GM21526 (cell line): Measurements from ENCODE around the gene FMN2.
"Not testable (repeated sequence)": the region's sequence is repeated elsewhere in the genome, so short reads cannot be mapped to it uniquely, and the experiment has no call there.

Experiments
- ATAC-seq: cut with Tn5 transposase; IDR thresholded peaks from one replicate; pipeline ENCODE4 v1.9.1; 2021; ENCODE audit warnings: moderate library complexity; ENCODE audit not compliant: unreplicated experiment, low FRiP score

The FMN2 gene

DNA sequence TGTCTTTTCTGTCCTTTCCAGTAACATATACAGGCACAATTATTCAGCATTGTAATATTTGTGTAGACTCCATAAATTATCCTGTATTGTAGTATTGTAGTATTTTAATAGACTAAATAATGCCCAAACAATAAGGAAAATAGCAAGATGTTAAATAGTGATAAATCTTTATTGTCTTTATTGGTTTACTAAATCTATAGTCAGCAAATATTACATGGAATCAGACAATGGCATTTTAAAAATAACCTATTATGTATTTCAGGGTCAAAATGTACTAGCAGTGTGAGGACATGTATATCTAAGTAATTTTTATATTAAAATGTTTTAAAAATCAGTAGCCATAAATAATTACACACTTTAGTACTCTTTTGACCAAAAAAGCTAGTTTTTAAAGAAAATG, 317.9 kb downstream of the FMN2 start:
- no peak for ATAC-seq

DNA sequence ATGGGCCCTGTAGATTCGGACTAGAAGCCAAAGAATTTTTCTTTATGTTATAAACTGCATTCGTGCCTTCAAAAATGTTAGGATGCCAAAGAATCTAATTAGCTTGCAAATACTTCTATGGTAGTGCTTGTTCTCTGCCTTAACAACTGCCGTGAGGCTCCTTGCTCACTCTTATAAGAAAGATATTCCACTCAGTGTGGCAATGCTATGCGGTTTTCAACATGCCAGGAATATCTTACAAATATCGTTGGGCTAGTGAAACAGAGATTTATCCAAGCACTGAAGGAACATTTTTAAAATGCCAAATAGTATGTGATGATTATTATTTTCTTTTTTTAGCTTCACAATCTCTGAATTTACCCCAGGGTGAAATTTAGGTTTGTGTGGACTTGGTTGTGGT, 322.0 kb downstream of the FMN2 start:
- ATAC-seq = no peak

DNA sequence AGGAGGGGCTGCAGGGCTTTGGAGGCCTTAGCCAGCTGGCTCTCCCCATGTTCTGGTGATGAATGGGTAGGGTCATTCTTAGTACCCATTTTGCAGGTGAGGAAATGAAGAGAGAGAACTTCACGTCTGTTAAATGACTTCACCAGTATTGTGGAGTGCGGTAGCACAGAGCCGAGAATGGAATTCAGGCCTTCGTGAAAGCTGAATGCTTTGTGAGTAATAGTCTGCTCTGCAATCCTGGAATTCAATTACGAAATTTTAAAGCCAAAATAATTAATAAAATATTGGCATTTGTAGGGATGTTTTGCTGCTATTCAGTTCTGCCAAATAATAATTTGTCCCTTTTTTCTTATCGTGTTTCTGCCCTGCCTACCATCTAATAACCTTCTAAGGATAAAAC, 322.6 kb downstream of the FMN2 start:
- ATAC-seq = no peak

DNA sequence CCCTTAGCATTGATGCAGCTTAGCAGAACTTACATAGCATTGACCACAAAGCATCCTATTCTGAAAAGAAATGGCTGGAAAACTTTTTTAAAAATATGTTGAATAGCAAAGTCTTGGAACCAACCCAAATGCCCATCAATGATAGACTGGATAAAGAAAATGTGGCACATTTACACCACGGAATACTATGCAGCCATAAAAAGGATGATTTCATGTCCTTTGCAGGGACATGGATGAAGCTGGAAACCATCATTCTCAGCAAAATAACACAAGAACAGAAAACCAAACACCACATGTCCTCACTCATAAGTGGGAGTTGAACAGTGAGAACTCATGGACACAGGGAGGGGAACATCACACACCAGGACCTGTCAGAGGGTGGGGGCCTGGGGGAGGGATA, 323.3 kb downstream of the FMN2 start:
- not testable (repeated sequence) for ATAC-seq

DNA sequence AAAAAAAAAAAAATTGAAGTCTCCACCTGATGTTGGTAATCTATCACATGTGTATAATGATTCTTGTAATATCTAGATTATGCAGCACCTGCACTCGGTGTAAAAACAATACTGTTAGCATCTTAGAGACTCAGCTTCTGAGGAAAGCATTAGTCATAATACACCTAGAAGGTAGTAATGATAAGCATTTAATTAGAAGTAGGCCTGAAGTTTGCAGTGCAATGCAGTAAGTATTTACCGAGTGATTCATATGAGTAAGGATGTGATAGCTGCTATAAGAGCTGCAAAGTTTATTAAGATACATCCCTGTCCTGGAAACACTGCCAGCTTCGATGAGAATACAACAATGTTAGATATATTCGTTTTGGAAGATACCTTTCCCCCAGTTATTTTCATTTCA, 323.8 kb downstream of the FMN2 start:
- no peak for ATAC-seq

DNA sequence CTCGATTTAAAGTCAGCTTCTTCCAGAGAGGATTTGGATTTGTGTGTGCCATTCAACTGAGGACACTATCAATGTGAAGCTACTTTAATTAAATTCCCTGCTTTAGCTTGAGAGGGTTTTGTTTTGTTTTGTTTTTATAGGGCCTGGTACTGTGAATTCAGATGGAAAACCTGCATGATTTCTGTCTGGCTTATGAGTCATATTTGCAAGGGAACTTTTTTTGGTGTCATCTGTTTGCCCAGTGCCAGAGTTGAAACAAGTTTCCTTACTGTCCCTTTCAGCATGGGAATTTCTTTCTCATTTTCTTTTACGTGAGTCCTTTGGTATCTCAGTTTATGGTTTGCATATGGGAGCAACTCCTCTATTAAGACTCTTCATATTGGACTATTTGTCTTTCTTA, 325.6 kb downstream of the FMN2 start:
- no peak for ATAC-seq

DNA sequence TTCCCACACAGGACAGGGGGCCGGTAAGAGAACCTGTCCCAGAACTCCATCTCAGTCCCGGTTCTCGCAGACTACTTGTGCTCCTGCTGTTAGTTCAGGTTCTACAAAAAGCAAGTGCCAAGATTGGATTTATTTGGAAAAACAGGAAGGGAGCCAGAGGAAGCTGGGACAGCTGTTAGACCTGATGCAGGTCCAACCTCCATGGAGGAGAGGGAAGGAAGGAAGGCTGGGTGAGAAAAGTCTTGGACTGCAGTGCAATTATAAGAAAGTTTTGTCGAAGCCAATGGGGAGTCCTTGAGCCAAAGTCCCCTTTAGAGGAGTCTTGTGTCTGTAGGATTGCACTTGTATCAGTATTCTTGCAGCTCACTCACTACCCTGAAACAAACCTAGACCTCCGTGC, 329.1 kb downstream of the FMN2 start:
- ATAC-seq = no peak

DNA sequence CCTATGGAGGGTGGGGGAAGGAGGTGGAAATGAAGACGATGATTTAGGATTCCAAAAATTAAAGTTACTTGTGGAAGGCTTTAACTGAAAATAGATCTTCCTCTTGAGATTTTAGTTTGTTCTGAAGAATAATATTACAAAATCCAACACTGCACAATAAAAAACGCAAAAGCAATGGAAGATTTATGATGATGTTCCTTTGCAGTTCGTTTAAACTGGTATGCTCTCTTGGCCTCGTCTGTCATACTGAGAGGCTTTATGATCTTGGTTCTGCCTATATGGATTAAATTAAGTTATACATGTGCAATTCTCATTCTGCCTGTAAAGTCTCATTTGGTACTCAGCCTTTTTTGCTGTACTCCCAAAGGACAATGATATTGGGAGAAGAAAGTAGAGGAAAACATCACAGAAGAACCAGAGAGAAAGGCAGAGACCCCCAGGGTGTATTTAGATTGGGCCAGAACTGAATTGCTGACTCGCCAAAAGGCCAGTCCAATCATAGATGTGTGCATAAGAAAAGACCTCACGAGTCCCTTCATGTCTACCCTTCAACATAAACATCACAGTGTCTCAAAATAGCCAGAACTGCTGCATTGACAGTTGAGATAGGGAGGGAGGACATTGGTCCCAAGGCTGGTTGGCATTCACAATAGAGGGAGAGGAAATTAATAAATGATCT, 331.7 kb downstream of the FMN2 start:
- ATAC-seq = no peak

DNA sequence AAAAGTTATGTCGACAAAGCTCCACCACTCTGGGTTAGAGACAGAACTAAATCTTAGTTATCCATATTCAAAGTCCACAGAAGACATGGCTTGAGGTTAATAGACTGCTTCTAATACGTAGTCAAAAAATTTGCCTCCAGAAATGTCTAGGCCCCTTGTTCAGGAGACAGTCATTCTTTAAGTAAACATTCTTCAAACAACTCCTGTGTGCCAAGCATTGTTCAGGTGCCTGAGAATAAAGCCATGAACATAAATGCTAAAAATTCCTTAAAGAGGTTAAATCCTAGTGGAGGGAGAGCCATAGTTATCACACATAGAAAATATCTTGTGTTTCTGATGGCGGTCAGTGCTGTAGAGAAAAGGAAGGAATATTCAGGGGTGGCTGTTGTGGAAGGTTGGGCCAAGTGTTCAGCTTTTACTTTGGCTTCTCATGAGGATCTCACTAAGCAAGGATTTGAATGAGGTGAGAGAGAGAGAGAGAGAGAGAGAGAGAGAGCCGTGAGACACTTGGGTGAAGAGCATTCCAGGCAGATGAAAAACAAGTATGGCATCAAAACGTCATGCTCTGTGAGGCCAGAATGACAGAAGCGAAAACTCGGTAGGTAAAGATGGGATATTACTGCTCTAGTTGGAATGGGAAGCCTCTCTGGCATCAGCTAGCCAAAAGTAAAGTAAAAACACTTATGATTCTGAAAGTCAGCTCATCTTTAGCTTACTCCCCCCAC, 333.2 kb downstream of the FMN2 start:
- ATAC-seq = no peak

DNA sequence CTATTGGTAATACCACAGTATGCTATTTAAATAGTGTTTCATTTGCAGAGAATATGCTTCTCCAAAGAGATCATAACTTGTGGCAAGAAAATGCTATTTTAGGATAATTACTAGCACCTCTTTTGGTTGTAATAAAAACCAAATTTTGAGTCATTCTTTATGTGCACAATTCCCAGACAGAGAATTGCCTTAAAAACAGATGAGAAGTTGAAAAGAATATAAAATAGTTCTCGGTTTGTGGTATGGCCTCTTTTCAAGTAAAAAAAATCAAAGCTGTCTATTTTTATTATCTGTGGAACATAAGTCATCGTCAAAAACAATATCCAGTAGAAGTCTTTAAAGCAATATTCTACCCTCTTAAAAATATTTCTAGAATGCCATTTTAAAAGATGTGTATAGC, 334.4 kb downstream of the FMN2 start:
- no peak for ATAC-seq

DNA sequence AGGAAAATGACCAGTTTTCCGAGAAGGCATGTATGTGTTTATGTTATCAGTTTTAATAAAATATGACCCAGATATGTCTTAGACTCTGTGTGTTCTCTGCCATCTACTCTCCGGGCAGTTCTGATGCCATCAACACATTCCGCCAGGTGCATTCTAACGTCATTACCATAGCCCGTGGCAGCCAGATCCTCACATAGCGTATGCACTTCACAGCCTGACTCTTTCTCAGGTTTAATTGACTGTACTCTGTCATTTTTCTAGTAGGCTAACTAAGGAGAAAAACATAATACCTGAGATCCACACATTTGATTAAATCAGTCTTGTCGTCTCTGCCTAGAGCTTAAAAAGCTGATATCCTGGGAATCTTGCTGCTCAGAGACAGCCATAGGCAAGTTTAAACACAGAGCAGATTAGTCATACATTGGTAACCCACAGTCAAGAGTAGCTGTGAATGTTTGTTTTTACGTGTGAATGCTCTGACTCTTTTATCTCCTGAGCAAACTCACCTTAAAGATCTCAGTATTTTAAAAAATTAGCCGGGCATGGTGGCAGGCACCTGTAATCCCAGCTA, 344.4 kb downstream of the FMN2 start:
- no peak for ATAC-seq

DNA sequence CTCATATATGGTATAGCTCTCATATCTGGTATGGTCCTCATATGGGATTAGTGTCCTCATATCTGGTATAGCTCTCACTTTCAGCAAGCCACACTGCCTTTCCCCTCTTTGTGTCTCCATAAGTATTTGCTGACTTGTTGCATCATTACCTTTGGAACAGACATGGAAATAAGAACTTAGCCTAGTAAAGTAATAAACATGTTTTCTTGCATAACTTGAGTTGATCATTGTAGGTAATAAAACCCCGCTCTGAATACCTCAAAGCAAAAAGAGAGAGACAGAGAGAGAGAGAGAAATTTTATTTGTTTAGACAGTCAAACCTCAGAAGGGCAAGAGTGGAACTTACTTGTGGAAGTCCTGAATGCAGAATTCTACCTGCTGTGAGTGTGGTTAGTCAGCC, 350.0 kb downstream of the FMN2 start:
- ATAC-seq = no peak

DNA sequence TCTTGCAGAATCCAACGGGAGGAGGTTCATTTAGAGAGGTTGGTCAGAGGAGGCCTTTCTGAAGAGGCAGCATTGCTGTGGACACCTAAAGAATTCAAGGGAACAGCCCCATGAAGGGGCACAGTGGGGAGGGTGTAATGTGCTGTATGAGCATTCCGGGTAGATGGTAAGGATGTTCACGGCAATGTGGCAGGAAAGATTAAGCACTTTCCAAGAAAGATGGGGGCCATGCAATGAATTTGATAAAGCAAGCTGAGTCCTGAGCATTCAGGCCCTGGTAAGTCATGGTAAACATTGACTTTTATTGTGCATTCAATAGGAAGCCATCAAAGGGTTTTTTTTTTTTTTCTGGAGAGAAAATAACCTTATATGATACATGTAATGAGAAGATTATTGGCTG, 353.7 kb downstream of the FMN2 start:
- ATAC-seq = no peak

DNA sequence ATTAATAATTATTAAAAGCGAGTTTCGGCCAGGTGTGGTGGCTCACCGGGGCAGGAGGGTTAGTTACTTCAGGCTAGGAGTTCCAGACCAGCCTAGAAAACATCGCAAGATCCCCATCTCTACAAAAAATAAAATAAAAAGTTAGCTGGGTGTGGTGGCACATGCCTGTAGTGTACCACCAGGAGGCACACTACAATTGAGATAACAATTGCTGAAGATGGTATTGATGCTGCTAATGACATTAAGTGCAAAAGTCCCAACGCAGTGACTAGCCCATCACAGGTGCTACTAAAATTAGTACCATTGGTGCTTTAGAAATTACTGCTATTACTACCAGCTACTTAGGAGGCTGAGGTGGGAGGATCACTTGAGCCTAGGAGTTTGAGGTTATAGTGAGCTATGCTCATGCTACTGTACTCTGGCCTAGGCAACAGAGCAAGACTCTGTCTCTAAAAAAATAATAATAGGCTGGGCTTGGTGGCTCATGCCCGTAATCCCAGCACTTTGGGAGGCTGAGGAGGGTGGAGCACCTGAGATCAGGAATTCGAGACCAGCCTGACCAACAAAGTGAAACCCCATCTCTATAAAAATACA, 363.6 kb downstream of the FMN2 start:
- ATAC-seq = no peak

DNA sequence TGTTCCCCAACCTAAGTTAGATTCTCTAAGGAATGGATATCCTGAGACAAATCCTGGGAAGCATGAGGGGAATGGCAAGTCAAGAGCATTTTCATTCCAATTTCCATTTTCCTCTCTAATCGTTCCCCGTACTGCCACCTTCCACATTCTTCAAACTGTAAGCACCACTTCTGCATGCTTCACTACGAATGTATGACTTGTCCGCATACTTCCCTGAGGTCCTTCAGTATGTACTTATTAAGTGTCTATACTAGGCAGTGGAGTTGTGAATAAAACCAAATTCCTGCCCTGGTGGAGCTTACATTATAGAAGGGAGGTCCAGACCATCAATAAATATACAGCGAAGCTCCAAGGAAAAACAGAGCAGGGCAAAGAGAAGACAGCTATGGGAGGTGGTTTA, 365.5 kb downstream of the FMN2 start:
- ATAC-seq = no peak

DNA sequence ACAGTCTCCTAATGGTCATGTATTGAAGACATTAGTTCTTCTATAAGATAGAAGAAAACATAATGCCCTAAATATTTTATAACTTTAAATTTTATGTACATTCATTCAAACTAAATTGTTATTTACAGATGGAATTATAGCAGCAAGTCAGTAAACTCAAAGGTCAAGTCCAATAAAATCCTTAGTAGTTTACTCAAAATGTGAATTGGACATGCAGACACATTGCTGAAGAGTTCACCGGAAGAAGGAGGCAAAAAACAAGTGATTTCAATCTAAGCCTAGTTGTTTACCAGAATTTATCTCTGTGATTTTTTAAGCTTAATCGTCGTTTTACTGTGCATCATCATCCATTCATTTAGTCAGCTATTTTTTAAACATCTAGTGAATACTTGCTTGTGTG, 370.6 kb downstream of the FMN2 start:
- ATAC-seq = no peak

DNA sequence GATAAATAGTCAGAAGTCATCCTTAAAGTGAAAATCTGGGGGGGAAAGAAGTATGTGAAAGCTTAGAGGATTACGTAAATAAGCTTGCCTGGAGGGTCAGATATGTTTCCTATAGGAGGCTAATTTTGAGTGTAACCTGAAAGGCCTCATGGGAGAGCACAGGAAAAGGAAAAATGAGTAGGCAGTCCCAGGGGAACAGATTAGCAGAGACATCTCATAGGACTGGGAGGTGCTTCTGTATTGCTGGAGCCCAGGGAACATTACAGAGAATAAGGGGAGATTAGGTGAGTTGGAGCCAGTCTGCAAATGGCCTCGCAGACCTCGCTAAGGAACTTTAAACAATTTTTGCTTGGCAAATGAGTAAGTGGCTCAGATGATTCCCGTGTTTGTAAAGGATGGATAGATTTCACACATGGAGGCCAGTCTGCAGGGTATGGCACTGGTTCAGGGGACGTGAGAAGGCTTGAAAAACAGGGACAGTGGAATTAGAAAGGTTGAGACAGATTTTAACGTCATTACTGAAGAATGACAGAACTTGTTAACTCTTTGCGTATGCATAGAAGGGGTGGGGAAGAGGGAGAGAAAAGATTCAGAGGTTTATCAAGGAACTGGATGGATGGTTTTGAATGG, 371.2 kb downstream of the FMN2 start:
- ATAC-seq = no peak

DNA sequence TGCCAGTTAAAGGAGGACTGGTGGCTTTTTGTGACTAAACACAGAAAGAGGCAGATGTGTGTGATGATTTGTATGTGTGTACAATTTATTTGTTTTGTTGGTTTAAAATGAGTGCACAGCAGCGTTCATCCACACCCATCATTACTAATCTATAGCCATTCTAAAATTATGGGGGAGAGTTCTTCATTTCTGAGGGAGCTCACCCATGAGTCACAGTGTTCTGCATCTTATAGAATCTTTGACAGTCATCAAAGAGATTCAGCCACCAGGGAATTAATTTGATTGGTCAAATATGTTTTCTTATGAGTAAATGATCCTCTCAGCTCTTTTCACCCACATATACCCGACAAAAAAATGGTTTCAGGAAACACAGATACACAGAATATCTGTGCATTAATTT, 372.4 kb downstream of the FMN2 start:
- ATAC-seq = no peak

DNA sequence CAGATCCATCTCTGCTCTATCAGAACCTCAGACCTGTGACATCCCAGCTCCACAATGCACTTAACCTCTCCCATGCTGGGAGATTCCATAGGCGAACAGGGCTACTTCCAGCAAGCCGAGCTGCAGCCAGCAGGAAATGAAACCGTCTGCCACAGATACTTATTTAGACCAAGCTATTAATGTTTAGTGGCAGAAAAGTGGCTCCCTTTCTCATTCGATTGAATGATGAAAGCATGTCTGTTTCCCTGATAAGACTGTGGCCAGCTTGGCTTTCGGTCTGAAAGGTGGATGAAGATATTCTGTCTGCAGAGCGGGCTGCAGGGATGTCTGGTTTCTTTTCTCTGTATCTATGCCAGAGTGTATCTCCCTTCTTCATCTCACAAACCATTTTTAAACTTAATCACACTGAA, 373.9 kb downstream of the FMN2 start:
- ATAC-seq = no peak

DNA sequence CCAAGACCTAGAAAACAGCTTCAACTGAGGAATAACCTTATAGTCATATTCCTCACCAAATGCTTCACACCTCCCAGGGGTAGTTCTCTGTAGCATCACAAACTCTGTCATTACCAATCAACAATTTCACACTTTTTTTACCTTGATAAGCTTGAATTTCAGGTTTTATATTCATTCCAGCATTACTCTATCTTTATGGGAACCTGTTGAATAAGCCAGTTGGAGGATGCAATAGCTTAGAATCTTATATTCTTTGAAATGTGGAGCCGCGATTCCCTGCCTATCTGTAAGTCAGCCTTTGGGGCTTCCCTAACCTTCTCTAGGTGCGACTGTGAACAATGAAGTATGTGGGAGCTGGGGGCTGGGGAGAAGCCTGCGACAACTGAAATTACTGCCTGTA, 374.8 kb downstream of the FMN2 start:
- no peak for ATAC-seq

DNA sequence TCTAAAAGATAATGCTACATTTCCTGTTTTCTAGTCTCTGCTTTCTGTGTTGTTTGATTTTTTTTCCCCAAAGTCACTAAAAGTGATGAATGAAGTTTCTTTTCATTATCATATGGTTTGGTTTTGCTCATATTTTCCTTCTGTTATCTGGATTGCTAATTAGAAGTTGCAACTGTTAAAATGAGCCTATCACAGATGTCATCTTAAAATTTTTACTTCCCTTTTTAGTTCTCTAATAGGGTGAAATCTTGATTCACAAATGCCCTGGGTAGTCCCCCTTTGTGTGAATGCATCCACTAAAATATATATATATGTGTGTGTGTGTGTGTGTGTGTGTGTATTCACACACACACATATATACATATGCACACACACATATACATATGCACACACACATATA, 376.2 kb downstream of the FMN2 start:
- ATAC-seq = no peak
